ENCODE data around the gene LRSAM1. TPM values are rescaled to one million over a fixed set of nuclear protein-coding genes. Genes with fewer than 3 reads are reported as not detected.
A peak's percentile ranks its signal among the peaks of the same experiment; 100 is the strongest.

Gene LRSAM1
- total RNA-seq, 1 donor from 2014 or later, result 35.4 TPM

DNA sequence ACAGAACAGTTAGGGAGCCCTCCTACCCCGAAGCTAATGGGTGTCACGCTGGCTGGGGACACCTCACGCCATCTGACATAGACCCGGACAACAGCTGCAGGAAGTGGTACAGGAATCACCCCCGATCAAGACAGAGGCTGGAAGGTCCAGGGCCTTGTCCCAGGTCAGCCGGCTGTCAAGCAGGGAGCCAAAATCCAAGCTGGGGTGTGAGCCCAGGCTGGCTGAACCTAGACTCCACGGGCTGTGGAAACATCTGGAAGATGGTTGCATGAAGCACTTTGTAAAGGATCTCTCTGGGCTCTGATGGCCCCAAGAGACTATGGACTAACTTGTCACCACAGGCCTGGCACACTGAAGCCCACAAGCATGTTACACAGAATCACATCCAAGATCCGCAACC, 91.9 kb downstream of the LRSAM1 start:
- TF ChIP-seq, protein P1, sequence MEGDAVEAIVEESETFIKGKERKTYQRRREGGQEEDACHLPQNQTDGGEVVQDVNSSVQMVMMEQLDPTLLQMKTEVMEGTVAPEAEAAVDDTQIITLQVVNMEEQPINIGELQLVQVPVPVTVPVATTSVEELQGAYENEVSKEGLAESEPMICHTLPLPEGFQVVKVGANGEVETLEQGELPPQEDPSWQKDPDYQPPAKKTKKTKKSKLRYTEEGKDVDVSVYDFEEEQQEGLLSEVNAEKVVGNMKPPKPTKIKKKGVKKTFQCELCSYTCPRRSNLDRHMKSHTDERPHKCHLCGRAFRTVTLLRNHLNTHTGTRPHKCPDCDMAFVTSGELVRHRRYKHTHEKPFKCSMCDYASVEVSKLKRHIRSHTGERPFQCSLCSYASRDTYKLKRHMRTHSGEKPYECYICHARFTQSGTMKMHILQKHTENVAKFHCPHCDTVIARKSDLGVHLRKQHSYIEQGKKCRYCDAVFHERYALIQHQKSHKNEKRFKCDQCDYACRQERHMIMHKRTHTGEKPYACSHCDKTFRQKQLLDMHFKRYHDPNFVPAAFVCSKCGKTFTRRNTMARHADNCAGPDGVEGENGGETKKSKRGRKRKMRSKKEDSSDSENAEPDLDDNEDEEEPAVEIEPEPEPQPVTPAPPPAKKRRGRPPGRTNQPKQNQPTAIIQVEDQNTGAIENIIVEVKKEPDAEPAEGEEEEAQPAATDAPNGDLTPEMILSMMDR (IDR thresholded peaks at IDR 0.05; ENCODE audit: borderline replicate concordance), result no peak
- DNase-seq, result no peak
- no peaks in the 10 kb centered on the region for H3K9me3 ChIP-seq (replicated peaks)
- H3K4me3 ChIP-seq, result no peak overlapping the region
- peaks cover 90% of the 10 kb centered on the region for H3K4me1 ChIP-seq
- no peaks in the 10 kb centered on the region for H3K27me3 ChIP-seq (ENCODE audit: low read depth)
- H3K36me3 ChIP-seq, result no peaks in the 10 kb centered on the region
- intact Hi-C loops (cut with micrococcal nuclease), result no loop called here
- peak overlapping the region; percentile 52 for H3K27ac ChIP-seq (replicated peaks)

DNA sequence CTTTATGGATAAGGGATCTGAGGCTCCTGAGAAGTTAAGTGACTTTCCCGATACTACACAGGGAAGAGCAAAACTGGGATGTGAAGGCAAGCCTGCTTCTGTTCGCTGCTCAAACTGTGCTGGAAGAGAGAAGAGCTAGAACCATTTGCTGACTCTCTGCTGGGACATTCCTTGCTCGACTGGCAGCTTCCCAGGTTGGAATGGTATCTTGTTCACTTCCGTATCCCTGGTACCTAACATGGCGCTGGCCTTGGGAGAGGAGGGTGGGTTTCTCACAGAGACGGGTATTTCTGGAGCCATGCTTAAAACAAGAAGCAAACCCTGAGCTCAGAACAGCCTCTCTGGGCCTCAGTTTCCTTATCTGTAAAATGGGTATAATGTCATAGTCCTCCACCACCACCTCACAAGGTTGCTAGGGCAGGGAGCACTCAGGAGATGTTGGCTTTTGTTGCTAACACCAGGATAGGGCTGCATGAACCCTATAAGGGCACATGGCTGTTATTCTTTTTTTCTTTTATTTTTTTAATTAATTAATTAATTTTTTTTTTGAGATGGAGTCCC, 92.7 kb downstream of the LRSAM1 start:
- H3K36me3 ChIP-seq, result no peaks in the 10 kb centered on the region
- intact Hi-C loops (cut with micrococcal nuclease), result no loop called here
- TF ChIP-seq, protein P1 (IDR thresholded peaks at IDR 0.05; ENCODE audit: borderline replicate concordance), result no peak
- no peak overlapping the region for H3K4me3 ChIP-seq
- H3K27ac ChIP-seq (replicated peaks), result peak overlapping the region; percentile 52
- H3K9me3 ChIP-seq (replicated peaks), result no peaks in the 10 kb centered on the region
- no peak for DNase-seq
- H3K4me1 ChIP-seq, result peaks cover 95% of the 10 kb centered on the region
- no peaks in the 10 kb centered on the region for H3K27me3 ChIP-seq (ENCODE audit: low read depth)

DNA sequence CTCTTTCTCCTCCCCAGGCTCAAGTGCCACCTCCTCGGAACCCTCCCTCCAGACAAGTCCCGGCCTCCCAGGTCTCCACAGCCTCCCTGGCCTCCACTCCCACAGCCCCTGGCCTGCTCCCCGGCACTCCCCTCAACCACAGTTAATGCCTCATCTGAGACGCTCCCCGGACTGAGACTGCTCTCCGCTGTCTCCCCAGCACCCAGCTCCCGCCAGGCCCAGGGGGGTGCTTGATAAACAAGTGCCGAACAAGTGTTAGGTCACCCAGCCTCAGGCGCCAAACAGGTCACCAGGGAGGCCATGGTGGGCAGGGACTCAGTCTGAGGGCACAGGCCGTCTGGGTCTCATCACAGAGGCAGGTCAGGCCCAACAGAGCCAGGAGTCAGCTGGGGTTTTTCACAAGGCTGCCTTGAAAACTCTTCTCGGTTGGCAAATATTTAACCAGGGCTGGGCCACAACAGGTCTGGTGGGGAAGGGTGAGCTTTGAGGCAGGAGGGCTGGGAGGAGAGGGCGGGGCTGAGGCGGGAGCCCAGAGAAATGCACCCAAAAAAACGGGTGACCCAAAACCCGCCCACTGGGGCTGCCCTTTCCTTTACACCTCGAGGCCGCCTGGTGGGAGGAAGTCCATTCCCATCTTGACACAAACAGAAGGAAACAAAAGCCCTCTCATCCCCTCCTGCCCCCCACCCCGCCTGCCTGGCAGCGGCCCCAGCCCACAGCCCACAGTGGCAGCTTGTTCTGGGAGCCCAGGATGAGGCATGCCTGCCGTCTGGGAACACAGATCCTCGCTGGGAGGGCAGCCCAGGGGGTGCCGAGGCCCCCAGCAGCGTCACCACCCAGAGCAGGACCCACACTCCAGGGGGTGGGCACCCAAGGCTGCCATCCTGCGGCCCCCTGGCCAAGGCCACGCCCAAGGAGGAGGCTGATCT, 94.2 kb downstream of the LRSAM1 start:
- H3K27me3 ChIP-seq (ENCODE audit: low read depth), result no peaks in the 10 kb centered on the region
- H3K9me3 ChIP-seq (replicated peaks), result no peaks in the 10 kb centered on the region
- DNase-seq, result no peak
- H3K4me1 ChIP-seq, result peaks cover 94% of the 10 kb centered on the region
- H3K4me3 ChIP-seq, result no peak overlapping the region
- intact Hi-C loops (cut with micrococcal nuclease), result no loop called here
- H3K27ac ChIP-seq (replicated peaks), result peak overlapping the region; percentile 58
- TF ChIP-seq, protein P1 (IDR thresholded peaks at IDR 0.05; ENCODE audit: borderline replicate concordance), result no peak
- H3K36me3 ChIP-seq, result no peaks in the 10 kb centered on the region

DNA sequence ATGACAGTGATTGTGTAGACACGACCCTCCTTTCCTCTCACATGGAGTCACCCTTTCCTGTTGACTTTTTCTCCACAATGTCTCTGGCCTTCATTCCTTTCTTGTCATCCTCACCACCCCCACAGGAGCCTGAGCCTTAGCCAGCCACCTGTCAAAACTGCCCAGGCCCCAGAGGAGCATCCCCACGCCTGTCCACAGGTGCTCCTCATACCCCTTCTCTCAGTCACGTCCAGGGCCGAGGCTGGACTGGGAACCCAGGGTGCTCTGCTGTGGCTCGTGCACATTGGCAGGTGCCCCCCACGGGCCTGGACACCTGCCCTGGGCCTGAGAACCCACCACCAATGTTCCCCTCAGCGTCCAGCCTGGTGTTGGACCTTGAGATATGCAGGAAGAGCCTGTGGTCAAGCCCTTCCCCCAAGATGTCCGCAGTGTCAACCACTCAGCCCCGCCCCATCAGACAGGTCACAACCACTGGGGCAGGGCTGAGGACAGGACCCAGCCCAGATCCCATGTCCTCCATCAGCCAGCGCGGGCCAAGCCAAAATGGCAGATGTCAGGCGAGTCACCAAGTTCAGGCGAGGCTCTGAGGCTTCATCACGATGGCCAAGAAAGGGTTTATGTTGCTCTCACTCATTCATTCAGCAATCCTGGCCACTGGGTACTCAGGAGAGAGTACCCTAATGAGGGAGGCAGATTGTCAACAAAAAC, 95.0 kb downstream of the LRSAM1 start:
- Histone ChIP-seq H3K9me3 (replicated peaks) (no peaks in the 10 kb centered on the region), H3K4me1 (peaks cover 94% of the 10 kb centered on the region), H3K27me3 (ENCODE audit: low read depth) (no peaks in the 10 kb centered on the region), H3K27ac (replicated peaks) (peak overlapping the region; percentile 58), H3K4me3 (no peak overlapping the region), H3K36me3 (no peaks in the 10 kb centered on the region)
- no peak for DNase-seq
- intact Hi-C loops (cut with micrococcal nuclease), result no loop called here
- TF ChIP-seq, protein P1 (IDR thresholded peaks at IDR 0.05; ENCODE audit: borderline replicate concordance), result no peak

DNA sequence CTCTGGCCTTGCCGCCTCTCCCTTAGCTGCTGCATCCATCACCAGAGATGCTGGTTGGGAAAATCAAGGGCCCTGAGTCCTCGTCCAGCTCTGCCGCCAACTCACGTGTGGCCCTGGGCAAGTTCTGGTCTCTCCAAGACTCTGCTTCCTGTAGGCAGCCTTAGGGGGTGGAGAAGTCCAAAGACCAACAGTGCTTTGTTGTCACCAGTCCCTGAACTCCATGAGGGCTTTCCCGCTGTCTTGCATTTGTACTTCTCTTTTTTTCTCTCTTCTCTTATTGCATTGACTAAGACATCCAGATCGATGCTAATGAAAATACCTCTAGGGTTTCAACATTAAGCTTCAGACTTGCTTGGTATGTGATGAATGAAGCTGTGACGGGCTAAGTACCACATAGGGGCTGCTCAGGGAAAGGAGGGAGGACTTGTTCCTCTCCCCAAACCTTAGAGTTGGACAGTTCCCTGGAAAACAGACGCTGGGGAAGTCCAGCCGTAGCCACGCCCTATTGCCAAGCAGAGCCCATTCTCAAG, 97.1 kb downstream of the LRSAM1 start:
- H3K4me1 ChIP-seq, result peaks cover 80% of the 10 kb centered on the region
- TF ChIP-seq, protein P1 (IDR thresholded peaks at IDR 0.05; ENCODE audit: borderline replicate concordance), result no peak
- DNase-seq, result no peak
- H3K36me3 ChIP-seq, result no peaks in the 10 kb centered on the region
- H3K4me3 ChIP-seq, result no peak overlapping the region
- H3K27me3 ChIP-seq (ENCODE audit: low read depth), result no peaks in the 10 kb centered on the region
- no peak overlapping the region for H3K27ac ChIP-seq (replicated peaks)
- intact Hi-C loops (cut with micrococcal nuclease), result no loop called here
- H3K9me3 ChIP-seq (replicated peaks), result no peaks in the 10 kb centered on the region

Data from left ventricle myocardium inferior (tissue), 1 donor.